SKM-1 treated with dmso at 0.1 percent for 144 hours (cell line): Measurements from ENCODE around the gene RFX3.

Experiments used
- DNase-seq: peaks from one replicate; lab custom pipeline; 2025; ENCODE audit not compliant: unreplicated experiment; lab: John Stamatoyannopoulos, UW

RFX3 gene

DNA sequence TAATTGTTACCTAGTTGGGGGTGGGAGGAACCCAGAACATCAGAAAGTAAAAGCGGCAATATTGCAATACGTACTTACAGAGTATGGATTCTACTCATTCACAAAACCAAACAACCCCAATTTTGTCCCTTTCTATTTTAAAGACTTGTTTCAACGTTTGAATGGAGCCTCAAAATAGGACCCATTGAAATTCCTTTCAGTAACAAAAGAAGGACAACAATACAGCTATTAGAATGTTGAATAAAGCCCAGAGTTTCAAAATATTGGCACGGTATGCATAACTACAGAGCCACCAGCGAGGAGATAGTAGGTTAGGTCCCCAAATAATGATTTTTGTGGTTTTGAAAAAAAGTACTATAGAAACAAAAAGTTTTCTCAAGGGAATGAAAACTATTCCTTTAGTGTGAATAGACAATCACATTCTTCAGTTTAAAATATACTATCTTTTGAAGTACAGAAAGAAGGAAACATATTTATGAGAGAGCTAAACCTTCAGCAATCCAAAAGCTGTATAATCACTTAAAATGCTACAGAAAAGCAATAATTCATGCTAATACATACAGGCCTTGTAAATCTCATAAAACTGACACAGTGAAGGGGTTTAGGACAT lies 235.5 kb downstream of the RFX3 start:
- DNase-seq = no peak

DNA sequence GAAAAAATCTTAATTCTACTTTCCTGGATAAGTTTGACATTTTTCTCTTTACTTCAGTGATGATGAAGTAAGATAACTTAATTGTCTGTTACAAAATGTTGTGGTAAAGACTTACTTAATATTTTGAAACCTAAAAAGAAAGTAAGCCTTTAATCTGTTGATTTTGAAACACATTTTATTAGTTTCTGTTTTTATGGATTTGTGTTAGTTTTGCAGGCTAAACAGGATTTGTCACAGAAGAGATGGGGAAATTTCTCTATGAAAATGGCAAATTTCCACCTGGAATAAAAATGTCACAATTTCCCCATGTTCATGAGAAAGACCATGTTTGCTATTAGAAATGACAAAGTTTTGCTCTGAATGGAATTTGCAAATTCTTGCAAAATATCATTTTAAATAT lies 237.1 kb downstream of the RFX3 start:
- DNase-seq = no peak

DNA sequence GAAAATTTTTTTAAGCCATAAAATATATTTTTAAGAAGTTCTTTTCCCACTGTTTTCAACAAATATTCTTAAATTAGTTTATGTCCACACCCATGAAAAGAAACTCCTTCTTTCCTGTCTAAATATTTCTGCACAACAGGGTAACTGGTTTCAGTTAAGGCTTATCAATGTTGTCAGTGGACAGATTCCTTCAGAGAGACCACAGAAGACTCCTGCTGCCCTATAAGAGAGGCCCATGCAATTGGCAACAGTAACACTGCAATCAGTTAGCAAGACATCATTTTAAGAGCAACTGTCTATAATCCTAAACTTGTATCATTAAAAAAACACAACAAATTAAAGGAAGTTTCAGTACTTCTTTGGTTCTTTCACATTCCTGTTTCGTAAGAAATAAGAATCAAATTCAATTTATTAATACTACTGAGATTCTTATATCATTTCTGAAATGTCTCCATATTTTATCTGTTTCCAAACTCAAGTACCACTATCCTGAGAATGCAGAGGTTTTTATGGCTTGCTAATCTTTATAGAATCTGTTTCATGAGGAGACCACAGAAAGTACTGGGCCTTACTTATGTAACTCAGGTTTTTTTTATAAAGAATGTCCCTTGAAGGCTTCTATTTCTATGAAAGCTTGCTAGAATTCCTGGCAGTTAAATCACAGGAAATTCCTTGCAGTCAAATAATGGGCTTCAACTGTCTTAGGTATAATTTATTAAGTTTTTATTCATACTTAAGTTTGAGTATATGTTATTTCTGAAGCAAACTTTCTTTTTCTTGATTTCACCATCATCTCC lies 240.2 kb downstream of the RFX3 start:
- DNase-seq = no peak

DNA sequence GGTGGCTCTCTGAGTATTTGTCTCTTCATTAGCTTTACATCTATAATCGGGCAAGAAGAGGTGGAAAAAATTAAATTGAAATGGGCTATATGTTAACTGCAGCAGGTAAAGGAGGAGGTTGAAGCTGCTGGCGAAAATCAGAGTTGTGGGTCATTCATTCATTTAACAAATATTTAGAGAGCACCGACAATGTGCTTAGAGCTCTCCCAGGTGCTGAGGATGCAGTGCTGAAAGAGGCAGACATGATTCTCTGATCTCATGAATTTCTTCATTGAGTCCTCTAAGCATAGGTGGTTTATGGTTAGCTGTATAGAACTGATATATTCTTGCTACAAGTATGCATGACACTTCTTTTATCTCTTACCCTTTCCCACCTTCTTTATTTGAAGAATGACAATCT lies 243.4 kb downstream of the RFX3 start:
- DNase-seq = no peak

DNA sequence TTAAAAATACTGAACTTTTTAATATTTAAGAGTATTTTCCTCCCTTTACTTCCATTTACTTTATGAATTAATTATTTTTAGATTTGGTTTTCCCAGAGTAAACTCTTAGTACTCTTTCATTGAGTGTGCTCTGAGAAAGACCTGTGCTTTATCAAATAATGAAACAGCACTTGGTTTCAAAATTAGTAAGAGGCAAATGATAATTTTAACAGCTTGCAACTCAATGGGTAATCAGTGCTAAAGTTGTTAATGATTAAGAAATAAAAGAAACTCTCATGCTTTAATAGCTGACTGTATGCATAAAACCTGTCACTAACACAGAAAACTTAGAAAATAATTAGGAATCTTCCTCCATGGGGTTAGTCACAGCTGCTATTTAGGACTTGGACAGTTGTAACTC lies 244.4 kb downstream of the RFX3 start:
- DNase-seq = no peak

DNA sequence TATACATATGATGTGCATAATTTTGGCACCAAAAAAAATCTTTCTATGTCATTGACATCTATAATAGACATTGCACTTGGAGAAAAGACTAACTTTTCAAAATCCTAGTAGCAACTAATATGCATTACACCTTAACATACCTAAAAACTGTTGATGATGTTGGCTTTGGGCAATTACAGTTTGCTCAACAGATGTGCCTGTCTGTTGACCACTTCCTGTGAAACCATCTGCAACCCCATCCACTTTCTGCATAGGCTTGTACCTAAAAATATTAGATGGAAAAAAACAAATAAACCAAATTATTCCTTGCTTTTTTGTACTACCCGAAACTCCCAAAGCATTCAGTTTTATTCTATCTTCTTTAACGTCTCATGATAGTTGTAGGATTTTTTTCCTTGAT lies 248.6 kb downstream of the RFX3 start:
- no peak for DNase-seq

DNA sequence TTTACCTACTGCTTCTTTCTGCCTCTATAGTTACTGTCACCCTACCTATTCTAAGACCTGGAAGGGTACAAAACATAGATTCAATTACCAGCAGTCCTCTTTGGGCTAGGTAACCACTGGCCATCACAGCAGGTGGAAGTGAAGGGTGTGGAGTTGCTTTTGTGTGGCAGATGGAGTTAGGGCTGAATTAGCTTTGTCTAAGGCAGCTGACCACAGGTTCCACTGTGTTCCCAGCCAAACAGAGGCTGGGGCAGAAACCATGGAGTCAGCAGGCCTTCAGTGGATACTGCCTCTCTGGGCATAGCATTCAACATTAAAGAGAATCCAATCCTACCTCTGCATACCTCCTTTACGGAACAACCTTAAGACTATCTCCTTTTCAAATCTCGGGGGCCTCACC lies 254.2 kb downstream of the RFX3 start:
- DNase-seq = no peak

DNA sequence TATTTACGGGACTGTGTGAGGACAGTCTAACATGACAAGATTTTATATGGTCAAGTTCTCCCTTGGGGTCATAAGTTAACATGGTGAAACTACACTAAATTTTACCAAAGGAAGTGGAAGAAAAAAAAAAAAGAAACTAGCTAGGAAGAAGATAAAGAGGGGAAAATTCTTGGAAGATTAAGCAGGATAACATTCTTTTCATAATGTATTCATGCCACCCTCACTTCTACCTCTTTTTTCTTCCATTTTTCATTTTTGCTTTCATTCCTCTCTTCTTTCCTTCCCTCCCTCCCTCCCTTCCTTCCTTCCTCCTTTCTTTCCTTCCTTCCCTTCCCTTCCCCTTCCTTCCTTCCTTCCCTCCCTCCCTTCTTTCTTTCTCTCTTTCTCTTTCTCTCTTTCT lies 254.6 kb downstream of the RFX3 start:
- DNase-seq = no peak

DNA sequence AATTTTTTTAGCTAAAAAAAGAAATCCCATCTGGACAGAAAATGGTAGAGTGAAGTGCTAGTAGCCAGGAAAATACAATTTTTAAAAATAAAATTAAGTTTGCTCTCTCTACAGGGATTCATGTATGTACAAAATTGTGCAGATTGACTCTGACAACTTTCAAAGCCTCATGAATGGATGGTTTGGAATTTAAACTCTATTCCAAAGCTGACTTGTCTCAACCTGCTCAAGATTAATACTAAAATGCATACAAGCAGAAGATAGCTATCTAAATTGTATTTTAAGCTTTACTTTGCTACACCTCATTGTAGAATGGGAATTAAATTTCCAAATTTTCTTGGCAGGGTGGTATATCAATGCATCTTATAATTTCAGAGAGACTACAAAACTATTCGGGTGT lies 257.6 kb downstream of the RFX3 start:
- DNase-seq = no peak

DNA sequence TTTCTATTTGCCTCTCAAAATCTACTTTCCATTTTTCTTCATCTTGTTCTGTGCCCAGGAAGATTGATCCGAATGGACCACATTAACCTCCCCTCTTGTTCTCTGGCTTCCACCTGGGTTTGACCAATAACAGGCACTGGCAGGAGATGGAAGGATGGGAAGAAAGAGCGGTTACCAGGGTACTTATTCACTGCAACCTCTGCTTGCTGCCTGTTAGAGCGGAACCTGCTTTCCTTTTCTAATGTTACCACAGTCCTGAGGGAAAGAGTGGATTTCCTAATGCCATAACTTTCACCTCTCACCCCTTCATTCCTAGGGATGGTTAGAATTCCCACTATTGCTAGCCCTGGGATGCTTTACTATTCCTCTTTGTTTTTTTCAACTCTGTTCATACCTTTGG lies 262.1 kb downstream of the RFX3 start:
- DNase-seq = no peak

DNA sequence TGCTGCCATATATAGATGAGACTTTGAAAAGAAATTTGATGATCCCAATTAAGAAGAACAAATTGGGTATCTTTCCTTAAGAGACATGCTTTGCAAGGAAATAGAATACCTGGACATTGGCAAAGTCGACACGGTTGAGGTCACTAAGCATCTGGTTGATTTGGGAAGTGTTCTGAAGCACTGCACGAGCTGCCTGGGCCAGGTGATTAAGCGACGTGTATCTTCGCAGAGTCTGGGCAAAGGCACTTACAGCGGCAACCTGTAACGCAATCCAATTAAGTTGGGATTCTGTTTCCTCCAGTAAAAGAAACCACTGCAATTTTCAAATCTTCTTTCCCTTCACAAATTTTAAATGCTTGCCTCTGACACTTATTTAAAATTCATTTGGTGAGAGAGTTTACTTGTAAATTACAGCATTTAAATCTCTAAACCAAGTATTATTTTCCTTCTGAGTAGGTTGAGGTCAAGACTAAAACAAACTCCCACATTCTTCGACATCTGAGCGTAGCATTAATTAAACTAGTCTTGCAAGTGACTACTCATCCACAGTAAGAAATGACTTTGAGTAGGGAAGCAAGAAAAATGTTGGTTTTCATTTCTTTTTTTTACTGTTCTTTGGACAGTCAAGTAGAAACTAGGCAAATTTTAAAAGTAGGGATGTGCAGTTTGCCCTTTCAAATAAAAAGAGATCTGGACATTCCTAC lies 262.8 kb downstream of the RFX3 start:
- DNase-seq = no peak

DNA sequence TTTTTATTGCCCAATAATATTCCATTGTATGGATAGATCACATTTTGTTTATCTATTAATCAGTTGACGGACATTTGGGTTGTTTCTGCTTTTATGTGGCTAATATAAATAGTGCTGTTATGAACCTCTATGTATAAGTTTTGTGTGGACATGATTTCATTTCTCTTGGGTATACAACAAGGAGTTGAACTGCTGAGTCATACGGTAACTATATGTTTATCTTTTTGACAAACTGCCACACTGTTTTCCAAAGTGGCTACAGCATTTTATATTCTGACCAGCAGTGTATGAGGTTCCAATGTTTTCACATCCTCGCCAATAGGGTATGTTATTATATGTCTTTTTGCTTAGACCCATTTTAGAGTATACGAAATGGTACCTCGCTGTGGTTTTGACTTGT lies 264.3 kb downstream of the RFX3 start:
- DNase-seq = no peak

DNA sequence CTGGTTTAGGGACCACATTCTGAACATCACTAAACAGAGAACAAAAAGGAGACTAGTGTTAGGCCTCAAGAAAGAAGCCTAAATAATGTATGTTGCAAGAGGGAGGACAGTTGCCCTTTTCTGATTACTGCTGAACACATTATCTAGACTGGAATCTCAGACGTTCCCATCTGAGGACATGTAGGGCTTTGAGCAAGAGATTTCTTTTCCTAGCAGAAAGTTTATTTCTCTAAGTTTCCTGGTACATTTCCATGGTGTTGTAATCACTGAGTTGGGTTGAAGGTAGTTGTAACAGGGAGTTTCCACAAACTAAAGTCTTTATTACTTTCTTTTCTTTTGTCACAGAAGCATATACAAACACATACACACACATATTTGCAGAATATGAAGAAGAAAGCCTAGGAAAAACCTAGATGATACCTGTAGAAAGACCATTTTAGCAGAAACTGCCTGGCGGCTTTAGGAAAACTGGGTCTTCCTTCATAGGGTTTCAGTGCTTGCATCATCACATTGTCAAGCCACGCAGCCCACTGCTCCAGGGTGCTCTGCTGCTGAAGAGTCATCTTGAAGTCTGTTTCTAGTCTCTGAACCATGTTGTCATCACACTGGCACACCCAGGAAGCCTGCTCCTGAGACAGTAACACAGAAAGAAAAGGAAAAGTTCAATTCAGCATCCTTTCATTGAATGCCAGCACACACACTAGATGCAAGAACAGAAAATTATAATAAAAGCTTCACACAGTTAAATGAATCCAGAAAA lies 269.1 kb downstream of the RFX3 start:
- no peak for DNase-seq

DNA sequence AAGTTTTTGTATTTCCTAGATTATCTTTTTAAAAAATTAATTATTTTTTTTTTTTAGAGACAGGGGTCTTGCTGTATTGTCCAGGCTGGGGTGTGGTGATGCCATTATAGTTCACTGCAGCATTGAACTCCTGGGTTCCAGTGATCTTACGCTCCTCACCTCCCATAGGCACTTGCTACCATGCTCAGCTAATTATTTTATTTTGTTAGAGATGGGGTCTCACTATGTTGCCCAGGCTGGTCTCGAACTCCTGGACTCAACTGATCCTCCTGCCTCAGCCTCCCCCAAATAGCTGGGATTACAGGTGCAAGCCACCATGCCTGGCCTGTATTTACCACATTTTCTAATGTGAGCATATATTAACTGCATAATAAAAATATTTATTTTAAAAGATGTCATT lies 274.5 kb downstream of the RFX3 start:
- DNase-seq = no peak

DNA sequence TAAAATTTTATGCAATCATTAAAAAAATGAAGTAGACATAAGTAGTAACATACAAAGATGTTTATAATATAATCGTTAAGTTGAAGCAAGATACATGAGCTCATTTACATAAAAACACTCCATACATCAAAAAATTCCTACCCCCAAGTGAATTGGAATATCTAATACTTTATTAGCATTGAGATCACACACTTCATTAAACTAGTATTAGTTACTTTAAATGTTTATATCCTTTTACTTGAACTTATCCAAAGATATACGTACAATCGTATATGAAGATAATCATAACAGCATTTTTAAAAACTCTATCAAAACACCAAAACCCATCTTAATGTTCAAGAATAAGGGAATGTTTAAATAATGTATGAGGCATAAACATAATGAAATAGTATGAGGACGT lies 275.1 kb downstream of the RFX3 start:
- DNase-seq = no peak

DNA sequence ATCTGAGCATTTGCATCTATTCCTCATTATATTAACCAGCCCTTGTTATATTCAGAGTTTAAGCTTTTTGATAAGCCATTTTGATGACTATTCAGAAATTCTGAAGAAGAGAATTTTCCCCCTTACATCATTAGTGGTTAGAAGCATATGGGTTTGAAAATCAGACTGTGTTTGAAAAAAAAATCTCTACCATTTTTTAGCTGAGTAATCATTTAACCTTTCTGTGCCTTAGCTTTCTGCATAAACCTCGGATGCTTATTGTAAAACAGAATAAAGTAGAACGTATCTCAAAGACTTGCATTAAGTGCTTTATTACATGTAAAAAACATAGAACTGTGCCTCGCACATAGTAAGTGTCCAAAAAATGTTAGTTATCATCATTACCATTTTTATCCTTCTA lies 278.6 kb downstream of the RFX3 start:
- DNase-seq = no peak

DNA sequence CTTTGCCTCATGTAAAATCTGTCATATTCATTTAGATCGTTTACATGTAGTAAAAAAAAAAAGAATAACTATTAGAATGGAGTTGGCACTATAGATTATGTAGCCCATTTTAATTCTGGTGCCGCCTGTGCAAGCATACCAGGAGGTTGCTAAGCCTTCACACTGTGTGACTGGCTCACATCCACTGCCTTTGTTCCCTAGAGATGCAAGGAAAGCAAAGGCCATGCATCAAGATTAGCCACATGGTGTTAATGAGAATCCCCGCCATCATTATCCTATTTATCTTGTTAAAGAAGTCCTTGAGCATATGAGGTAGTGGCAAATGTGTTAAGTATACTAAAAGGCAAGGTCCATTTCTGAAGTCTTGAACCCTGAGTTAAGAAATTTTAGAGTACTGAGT lies 279.6 kb downstream of the RFX3 start:
- DNase-seq = no peak

DNA sequence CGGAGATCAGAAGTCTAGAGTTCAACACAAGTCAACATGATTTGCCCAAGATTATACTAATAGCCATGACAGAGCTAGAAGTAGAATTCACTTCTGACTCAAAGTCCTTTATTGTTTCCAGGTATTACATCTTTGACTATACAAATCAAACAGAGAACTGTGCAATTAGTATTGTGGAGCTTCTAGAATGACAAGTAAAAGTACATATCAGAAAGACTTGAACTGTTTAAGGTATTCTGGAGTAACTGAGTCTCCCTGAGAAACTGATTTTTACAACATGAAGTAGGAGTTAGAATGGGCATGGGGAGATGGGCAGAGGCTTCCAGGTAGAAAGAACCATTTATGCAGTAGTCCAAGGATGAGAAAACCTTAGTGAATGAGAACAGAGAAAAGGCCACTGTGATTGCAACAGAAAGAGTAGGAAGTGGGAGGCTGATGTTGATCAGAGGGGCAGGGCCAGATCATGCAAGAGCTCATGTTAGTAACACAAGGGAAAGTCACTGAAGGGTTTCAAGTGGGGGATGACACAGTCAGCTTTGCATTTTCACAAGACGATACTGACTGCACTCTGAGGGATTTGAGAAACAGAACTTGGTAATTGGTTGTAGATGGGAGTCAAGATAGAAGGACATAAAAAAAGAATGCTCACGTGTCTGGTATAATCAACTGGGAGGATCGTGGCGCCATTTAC lies 280.7 kb downstream of the RFX3 start:
- peak; percentile 93 for DNase-seq

DNA sequence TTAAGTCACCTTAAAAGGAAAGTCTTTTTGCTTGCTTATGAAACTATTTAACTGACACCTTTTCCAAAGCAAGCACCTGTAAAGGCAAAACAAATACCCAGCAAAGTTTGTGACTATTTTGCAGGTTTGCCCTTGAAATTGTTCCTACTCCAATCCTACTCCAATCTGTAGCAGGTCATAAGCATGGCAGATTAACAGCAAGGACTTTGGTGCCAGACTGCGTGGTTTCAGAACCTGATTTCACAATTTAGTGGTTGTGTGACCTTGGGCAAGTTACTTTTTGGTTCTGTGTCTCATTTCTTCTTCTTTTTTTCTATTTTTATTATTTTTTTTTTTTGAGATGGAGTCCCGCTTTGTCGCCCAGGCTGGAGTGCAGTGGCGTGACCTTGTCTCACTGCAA lies 282.1 kb downstream of the RFX3 start:
- DNase-seq = peak; percentile 66

DNA sequence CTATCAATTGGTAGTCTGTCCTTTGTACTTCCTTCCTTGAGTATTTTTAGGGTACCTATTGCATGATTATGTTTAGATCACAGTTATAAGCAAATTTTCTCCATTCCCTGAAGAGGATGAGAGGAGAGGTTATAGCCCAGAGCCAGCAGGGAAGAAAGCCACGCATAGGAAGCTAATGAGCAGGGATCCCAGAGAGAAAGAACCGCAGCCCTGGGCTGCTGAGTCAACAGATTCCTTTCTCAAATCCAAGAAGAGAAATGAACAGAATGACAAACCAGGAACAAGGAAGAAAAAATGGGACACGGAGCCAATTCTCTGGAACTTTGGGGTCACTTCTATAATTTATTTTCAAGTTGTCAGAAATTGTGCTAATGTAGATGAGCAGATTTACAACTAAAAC lies 284.5 kb downstream of the RFX3 start:
- DNase-seq = no peak

DNA sequence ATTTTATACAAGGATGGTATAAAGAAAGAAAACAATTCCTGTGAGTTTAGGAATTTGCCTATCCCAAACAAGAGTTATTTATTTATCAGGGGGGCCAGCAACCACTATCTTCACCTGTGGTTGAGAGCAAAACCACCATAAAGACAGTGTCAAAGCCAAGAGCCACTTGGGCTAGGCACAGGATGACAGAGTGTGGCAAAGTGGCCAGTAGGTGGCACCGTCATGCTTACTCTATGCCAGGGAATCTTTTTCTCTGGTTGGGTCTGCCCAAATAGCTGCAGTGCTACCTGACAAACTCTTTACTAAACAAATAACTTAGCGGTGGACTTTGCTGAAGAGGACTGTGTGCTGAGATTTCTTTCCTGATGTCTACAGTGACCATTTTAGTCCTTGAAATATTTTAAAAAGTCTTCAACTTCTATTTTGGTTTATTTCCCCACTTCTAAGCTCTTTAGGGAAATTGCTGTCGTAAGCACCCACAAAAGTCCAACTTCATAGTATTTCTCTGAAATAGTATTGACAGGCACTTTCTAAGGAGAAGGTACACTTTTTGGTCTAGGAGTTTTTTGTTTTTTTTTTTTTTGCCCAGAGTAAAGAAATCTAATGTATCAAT lies 285.0 kb downstream of the RFX3 start:
- DNase-seq = peak; percentile 71
